Transverse colon (tissue), 4 donors: Measurements from ENCODE around the gene CDH24. TPM values are rescaled to one million over a fixed set of nuclear protein-coding genes. Genes with fewer than 3 reads are reported as not detected.

Experiments
- DNase-seq: peaks from one replicate; pipeline ENCODE4 v3.0.0-alpha.2; 2019
- H3K27ac ChIP-seq, 4 donors: fragments of 200-600 bp; sonication (generic); 2 replicates each; pipeline ENCODE4 v1.5.1; 2016 to 2018; ENCODE audit warnings: inconsistent platforms in 4 of 4
- H3K27me3 ChIP-seq: fragments of 200-600 bp; sonication (generic); 2 replicates; pipeline ENCODE4 v1.5.1; 2017; ENCODE audit warnings: inconsistent platforms
- H3K36me3 ChIP-seq, 4 donors: fragments of 200-600 bp; sonication (generic); 2 replicates each; pipeline ENCODE4 v1.5.1; 2017 to 2019; ENCODE audit warnings: inconsistent platforms in 4 of 4
- H3K4me1 ChIP-seq, 4 donors: fragments of 200-600 bp; sonication (generic); 2 replicates each; pipeline ENCODE4 v1.5.1; 2017 to 2020; ENCODE audit warnings: inconsistent platforms in 4 of 4
- H3K4me3 ChIP-seq, 4 donors: fragments of 200-600 bp; sonication (generic); 1 replicate in 1 of 4; 2 replicates in 3 of 4; pipeline versions ENCODE4 v1.5.1 to v1.6.1; 2017 to 2019; ENCODE audit warnings: inconsistent platforms in 4 of 4
- H3K9me3 ChIP-seq, 2 donors: fragments of 200-600 bp; sonication (generic); 2 replicates each; pipeline ENCODE4 v1.5.1; 2017 to 2019; ENCODE audit warnings: inconsistent platforms in 2 of 2
- EP300 ChIP-seq: sonication (generic); formaldehyde crosslinking; IDR thresholded peaks from one replicate; pipeline ENCODE4 v1.6.1; 2017; ENCODE audit warnings: antibody characterized with exemption, low read depth
- POLR2A ChIP-seq: fragments of 450-650 bp; IDR thresholded peaks from one replicate; pipeline ENCODE4 v1.6.1; 2016; ENCODE audit warnings: antibody characterized with exemption, mild to moderate bottlenecking, moderate library complexity
- POLR2AphosphoS5 ChIP-seq, 3 donors: sonication (generic); formaldehyde crosslinking; IDR thresholded peaks; one replicate each; pipeline ENCODE4 v1.6.1; 2016; ENCODE audit warnings: antibody characterized with exemption in 3 of 3
- WGBS, 2 donors: methylation state at CpG; one replicate each; pipeline ENCODE4 v1.1.5; 2018; ENCODE audit warnings: low coverage in 1 of 2; 5-methylcytosine and 5-hydroxymethylcytosine counted together
- in situ Hi-C, 4 donors: fragments of 200-750 bp; cut with MboI; loops; one replicate each; pipeline versions ENCODE4 v1.15.0 to v1.15.1; 2017; ENCODE audit warnings: low sequenced_read_pairs in 3 of 4, low pct_ligation_motif_present in 1 of 4, low pct_unique_long_range_greater_than_20kb in 1 of 4
- intact Hi-C: fragments of 100-400 bp; cut with DNase I; formaldehyde crosslinking; loops from one replicate; pipeline ENCODE4 v1.15.1; 2023; ENCODE audit warnings: low total_unique reads
- total RNA-seq, 4 donors: library from RNA; depleted of rRNA; stranded (reverse); fragments of >200 nt; gene quantifications; one replicate each; pipeline ENCODE4 v1.1.0, GENCODE V29; 2016
- TF ChIP-seq, protein P1 (sequence below), 5 experiments: fragments of 200-600 bp in 3 of 5; fragments of 450-650 bp in 2 of 5; sonication (generic) in 3 of 5; IDR thresholded peaks; 1 replicate in 2 of 5; 2 replicates in 3 of 5; pipeline ENCODE4 v1.5.1; 2016 to 2017; ENCODE audit warnings: antibody characterized with exemption in 5 of 5, inconsistent platforms in 3 of 5, mild to moderate bottlenecking in 2 of 5, moderate library complexity in 1 of 5

CDH24 gene
- total RNA-seq, 4 donors from 2014 or later = 1.2 to 6.0 (median 4.2) TPM

- H3K4me3 ChIP-seq = no peak overlapping the region
- TF ChIP-seq POLR2AphosphoS5 (IDR thresholded peaks at IDR 0.05) = no peak
- TF ChIP-seq, protein P1, sequence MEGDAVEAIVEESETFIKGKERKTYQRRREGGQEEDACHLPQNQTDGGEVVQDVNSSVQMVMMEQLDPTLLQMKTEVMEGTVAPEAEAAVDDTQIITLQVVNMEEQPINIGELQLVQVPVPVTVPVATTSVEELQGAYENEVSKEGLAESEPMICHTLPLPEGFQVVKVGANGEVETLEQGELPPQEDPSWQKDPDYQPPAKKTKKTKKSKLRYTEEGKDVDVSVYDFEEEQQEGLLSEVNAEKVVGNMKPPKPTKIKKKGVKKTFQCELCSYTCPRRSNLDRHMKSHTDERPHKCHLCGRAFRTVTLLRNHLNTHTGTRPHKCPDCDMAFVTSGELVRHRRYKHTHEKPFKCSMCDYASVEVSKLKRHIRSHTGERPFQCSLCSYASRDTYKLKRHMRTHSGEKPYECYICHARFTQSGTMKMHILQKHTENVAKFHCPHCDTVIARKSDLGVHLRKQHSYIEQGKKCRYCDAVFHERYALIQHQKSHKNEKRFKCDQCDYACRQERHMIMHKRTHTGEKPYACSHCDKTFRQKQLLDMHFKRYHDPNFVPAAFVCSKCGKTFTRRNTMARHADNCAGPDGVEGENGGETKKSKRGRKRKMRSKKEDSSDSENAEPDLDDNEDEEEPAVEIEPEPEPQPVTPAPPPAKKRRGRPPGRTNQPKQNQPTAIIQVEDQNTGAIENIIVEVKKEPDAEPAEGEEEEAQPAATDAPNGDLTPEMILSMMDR (IDR thresholded peaks at IDR 0.05) = no peak
- no peak for TF ChIP-seq POLR2A
- TF ChIP-seq EP300 = no peak
- intact Hi-C loops (loop anchor here (2.0 kb wide), 1 partner anchor 72 kb away; no protein-coding TSS in a partner anchor), in situ Hi-C loops (no loop called here)
- no peaks in the 10 kb centered on the region for H3K9me3 ChIP-seq
- H3K4me1 ChIP-seq = peaks cover 10 to 26% (median 20%) of the 10 kb centered on the region in 4 donors
- H3K36me3 ChIP-seq = peaks cover 0 to 43% (median 22%) of the 10 kb centered on the region in 4 donors
- H3K27me3 ChIP-seq = no peaks in the 10 kb centered on the region
- H3K27ac ChIP-seq = peak overlapping the region in 3 of 4 donors; percentile 57 to 86 (median 85)
- no peak for DNase-seq
- WGBS, 2 donors = 88 to 90% methylated on average over 28 to 32 of the region's 32 CpGs
Observed at GRCh38 chr14:23058654-23059504, 1.6 kb upstream of the CDH24 start.

GRCh38 chr14:23057757-23058653 is 685 bp upstream of the CDH24 start:
- no peak for TF ChIP-seq EP300
- TF ChIP-seq POLR2A = peak; percentile 7
- TF ChIP-seq, protein P1 (IDR thresholded peaks at IDR 0.05) = peak; percentile 95 to 97 (median 96)
- peak in 2 of 3 donors; percentile 25 to 53 for TF ChIP-seq POLR2AphosphoS5 (IDR thresholded peaks at IDR 0.05)
- Histone ChIP-seq H3K36me3 (peaks cover 0 to 34% (median 17%) of the 10 kb centered on the region in 4 donors), H3K27me3 (no peaks in the 10 kb centered on the region), H3K27ac (peak overlapping the region; percentile 57 to 86 (median 86)), H3K9me3 (no peaks in the 10 kb centered on the region), H3K4me1 (peaks cover 10 to 26% (median 20%) of the 10 kb centered on the region in 4 donors), H3K4me3 (peak overlapping the region; percentile 49 to 81 (median 72))
- WGBS, 2 donors = 1 to 17% methylated on average over 2 to 45 of the region's 51 CpGs
- in situ Hi-C loops (no loop called here), intact Hi-C loops (loop anchor here (2.0 kb wide), 1 partner anchor 71 kb away; no protein-coding TSS in a partner anchor)
- DNase-seq = peak; percentile 92

GRCh38 chr14:23056145-23056955 is 970 bp downstream of the CDH24 start:
- Histone ChIP-seq H3K9me3 (no peaks in the 10 kb centered on the region), H3K36me3 (peaks cover 0 to 22% (median 11%) of the 10 kb centered on the region in 4 donors), H3K4me1 (peaks cover 10 to 26% (median 17%) of the 10 kb centered on the region in 4 donors), H3K27me3 (no peaks in the 10 kb centered on the region), H3K4me3 (peak overlapping the region in 2 of 4 donors; percentile 68 to 76), H3K27ac (peak overlapping the region in 1 of 4 donors; percentile 8)
- WGBS, 2 donors = 5 to 8% methylated on average over 5 to 17 of the region's 17 CpGs
- intact Hi-C loops = no loop called here
- no peak for TF ChIP-seq EP300
- TF ChIP-seq, protein P1 (IDR thresholded peaks at IDR 0.05) = peak; percentile 59 to 71 (median 64)
- TF ChIP-seq POLR2A = no peak
- TF ChIP-seq POLR2AphosphoS5 (IDR thresholded peaks at IDR 0.05) = no peak
- peak; percentile 80 for DNase-seq
- in situ Hi-C loops = no loop called here
